Measurements from ENCODE around the gene ST6GALNAC3. TPM values are rescaled to one million over a fixed set of nuclear protein-coding genes. Genes with fewer than 3 reads are reported as not detected.

Gene ST6GALNAC3
- total RNA-seq, 1 donor from 2014 or later = 46.8 TPM

DNA sequence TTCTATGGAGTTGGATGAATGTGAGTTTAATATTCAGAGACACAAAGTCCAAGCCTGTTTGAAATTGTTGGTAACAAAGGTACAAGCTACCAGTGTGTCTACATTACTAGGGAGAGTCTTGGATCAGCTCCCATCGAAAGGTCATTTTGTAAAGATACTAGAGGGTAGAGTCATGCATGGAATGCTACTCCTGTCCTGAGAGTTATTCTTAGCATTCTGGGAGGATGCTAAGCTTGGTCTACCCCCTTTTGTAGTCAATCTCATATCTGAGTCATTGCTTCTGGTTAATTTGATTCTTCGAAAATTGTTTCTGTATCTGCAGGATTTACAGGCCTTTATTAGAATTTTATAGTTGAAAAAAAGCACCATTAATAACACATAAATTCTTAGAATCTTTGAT, 240.2 kb downstream of the ST6GALNAC3 start:
- TF ChIP-seq, protein P1, sequence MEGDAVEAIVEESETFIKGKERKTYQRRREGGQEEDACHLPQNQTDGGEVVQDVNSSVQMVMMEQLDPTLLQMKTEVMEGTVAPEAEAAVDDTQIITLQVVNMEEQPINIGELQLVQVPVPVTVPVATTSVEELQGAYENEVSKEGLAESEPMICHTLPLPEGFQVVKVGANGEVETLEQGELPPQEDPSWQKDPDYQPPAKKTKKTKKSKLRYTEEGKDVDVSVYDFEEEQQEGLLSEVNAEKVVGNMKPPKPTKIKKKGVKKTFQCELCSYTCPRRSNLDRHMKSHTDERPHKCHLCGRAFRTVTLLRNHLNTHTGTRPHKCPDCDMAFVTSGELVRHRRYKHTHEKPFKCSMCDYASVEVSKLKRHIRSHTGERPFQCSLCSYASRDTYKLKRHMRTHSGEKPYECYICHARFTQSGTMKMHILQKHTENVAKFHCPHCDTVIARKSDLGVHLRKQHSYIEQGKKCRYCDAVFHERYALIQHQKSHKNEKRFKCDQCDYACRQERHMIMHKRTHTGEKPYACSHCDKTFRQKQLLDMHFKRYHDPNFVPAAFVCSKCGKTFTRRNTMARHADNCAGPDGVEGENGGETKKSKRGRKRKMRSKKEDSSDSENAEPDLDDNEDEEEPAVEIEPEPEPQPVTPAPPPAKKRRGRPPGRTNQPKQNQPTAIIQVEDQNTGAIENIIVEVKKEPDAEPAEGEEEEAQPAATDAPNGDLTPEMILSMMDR (IDR thresholded peaks at IDR 0.05; ENCODE audit: unreplicated experiment) = no peak
- H3K27ac Mint-ChIP-seq (ENCODE audit: unreplicated experiment) = no peak overlapping the region
- H3K36me3 Mint-ChIP-seq (ENCODE audit: low read depth, unreplicated experiment) = peaks cover 5% of the 10 kb centered on the region
- DNase-seq (ENCODE audit: low spot score) = no peak
- no peak overlapping the region for H3K4me3 Mint-ChIP-seq (ENCODE audit: unreplicated experiment)
- H3K9me3 Mint-ChIP-seq (ENCODE audit: unreplicated experiment) = no peaks in the 10 kb centered on the region
- H3K27me3 Mint-ChIP-seq (ENCODE audit: unreplicated experiment) = no peaks in the 10 kb centered on the region
- peaks cover 5% of the 10 kb centered on the region for H3K4me1 Mint-ChIP-seq (ENCODE audit: unreplicated experiment)

GRCh38 chr1:76317299-76317900, 242.9 kb downstream of the ST6GALNAC3 start:
- H3K27me3 Mint-ChIP-seq (ENCODE audit: unreplicated experiment) = no peaks in the 10 kb centered on the region
- no peak overlapping the region for H3K27ac Mint-ChIP-seq (ENCODE audit: unreplicated experiment)
- TF ChIP-seq, protein P1 (IDR thresholded peaks at IDR 0.05; ENCODE audit: unreplicated experiment) = no peak
- H3K4me1 Mint-ChIP-seq (ENCODE audit: unreplicated experiment) = peaks cover 5% of the 10 kb centered on the region
- DNase-seq (ENCODE audit: low spot score) = no peak
- H3K36me3 Mint-ChIP-seq (ENCODE audit: low read depth, unreplicated experiment) = peaks cover 5% of the 10 kb centered on the region
- H3K4me3 Mint-ChIP-seq (ENCODE audit: unreplicated experiment) = no peak overlapping the region
- no peaks in the 10 kb centered on the region for H3K9me3 Mint-ChIP-seq (ENCODE audit: unreplicated experiment)

DNA sequence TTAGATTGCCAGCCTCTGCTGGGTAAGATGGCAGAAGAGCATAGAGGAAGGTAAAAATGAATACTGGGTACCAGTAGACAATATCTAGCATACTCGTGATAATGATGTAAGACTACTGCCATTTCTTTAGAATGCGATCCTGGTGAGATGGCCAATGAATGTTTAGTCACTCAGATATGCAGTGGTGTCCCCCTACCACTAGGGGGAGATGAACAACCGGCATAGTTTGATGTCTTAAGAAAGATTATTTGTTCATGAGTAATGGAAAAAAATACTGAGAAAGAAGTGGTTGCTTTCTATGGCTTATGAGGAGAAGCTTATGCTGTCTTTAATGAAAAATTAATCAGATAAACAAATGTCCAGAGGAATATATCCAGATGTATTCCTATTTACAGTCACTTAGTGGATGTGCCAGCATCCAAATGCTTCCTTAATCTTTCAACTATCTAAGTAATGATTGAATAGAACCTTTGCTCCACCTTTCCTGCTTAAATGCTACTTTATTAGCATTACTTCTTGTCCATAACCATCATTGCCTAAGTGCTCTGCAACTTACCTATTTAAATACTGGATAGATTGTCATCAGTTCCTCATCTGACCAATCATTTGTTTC, 256.6 kb downstream of the ST6GALNAC3 start:
- Mint-ChIP-seq H3K27ac (ENCODE audit: unreplicated experiment) (no peak overlapping the region), H3K27me3 (ENCODE audit: unreplicated experiment) (no peaks in the 10 kb centered on the region), H3K9me3 (ENCODE audit: unreplicated experiment) (no peaks in the 10 kb centered on the region), H3K4me3 (ENCODE audit: unreplicated experiment) (no peak overlapping the region), H3K36me3 (ENCODE audit: low read depth, unreplicated experiment) (no peaks in the 10 kb centered on the region), H3K4me1 (ENCODE audit: unreplicated experiment) (no peaks in the 10 kb centered on the region)
- TF ChIP-seq, protein P1 (IDR thresholded peaks at IDR 0.05; ENCODE audit: unreplicated experiment) = peak; percentile 95
- peak; percentile 33 for DNase-seq (ENCODE audit: low spot score)

GRCh38 chr1:76335882-76336281, 261.3 kb downstream of the ST6GALNAC3 start:
- H3K36me3 Mint-ChIP-seq (ENCODE audit: low read depth, unreplicated experiment) = no peaks in the 10 kb centered on the region
- TF ChIP-seq, protein P1 (IDR thresholded peaks at IDR 0.05; ENCODE audit: unreplicated experiment) = no peak
- H3K4me3 Mint-ChIP-seq (ENCODE audit: unreplicated experiment) = no peak overlapping the region
- no peak overlapping the region for H3K27ac Mint-ChIP-seq (ENCODE audit: unreplicated experiment)
- H3K9me3 Mint-ChIP-seq (ENCODE audit: unreplicated experiment) = no peaks in the 10 kb centered on the region
- H3K27me3 Mint-ChIP-seq (ENCODE audit: unreplicated experiment) = no peaks in the 10 kb centered on the region
- no peak for DNase-seq (ENCODE audit: low spot score)
- no peaks in the 10 kb centered on the region for H3K4me1 Mint-ChIP-seq (ENCODE audit: unreplicated experiment)

GRCh38 chr1:76336931-76337371, 262.4 kb downstream of the ST6GALNAC3 start:
- no peaks in the 10 kb centered on the region for H3K27me3 Mint-ChIP-seq (ENCODE audit: unreplicated experiment)
- TF ChIP-seq, protein P1 (IDR thresholded peaks at IDR 0.05; ENCODE audit: unreplicated experiment) = no peak
- H3K4me3 Mint-ChIP-seq (ENCODE audit: unreplicated experiment) = no peak overlapping the region
- no peaks in the 10 kb centered on the region for H3K36me3 Mint-ChIP-seq (ENCODE audit: low read depth, unreplicated experiment)
- H3K4me1 Mint-ChIP-seq (ENCODE audit: unreplicated experiment) = no peaks in the 10 kb centered on the region
- H3K9me3 Mint-ChIP-seq (ENCODE audit: unreplicated experiment) = no peaks in the 10 kb centered on the region
- H3K27ac Mint-ChIP-seq (ENCODE audit: unreplicated experiment) = no peak overlapping the region
- DNase-seq (ENCODE audit: low spot score) = no peak
